ENCODE data around the gene TMEM178B.
A peak's percentile ranks its signal among the peaks of the same experiment; 100 is the strongest.

TMEM178B gene

DNA sequence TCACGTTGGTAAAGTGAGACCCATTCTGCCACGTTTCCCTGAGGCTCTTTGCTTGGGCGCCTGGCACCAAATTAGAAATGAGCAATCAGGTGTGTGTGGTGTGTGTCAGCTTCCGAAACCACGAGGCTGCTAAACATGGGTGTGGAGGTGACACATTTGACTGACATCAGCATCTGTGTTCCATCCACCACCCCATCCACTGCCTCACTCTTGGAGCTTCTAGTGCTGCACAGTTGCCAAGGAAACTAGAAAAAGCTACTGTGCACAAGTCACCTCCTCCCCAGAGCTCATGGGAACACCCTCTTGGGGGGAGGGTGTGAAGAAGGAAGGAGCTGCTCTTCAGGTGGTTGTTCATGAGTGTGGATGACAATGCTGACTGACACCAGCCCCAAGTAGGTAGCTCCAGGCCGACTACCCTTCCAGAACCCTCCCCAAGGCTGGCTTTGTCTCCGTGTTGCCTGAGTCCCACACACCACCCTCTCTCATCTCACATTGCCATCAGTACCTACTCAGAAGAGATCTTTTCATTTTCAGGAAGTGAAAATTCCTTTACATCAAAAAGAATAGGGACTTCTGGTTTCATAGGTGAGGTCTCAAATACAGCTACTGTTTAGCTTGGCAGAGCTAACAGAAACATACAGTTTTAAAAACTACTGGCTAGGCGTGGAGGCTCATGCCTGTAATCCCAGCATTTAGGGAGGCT, 152.2 kb downstream of the TMEM178B start:
- DNase-seq: no peak

- DNase-seq: no peak
Measured at GRCh38 chr7:141227454-141227853, 153.6 kb downstream of the TMEM178B start.

- no peak for DNase-seq
Measured at GRCh38 chr7:141228482-141228881, 154.6 kb downstream of the TMEM178B start.

DNA sequence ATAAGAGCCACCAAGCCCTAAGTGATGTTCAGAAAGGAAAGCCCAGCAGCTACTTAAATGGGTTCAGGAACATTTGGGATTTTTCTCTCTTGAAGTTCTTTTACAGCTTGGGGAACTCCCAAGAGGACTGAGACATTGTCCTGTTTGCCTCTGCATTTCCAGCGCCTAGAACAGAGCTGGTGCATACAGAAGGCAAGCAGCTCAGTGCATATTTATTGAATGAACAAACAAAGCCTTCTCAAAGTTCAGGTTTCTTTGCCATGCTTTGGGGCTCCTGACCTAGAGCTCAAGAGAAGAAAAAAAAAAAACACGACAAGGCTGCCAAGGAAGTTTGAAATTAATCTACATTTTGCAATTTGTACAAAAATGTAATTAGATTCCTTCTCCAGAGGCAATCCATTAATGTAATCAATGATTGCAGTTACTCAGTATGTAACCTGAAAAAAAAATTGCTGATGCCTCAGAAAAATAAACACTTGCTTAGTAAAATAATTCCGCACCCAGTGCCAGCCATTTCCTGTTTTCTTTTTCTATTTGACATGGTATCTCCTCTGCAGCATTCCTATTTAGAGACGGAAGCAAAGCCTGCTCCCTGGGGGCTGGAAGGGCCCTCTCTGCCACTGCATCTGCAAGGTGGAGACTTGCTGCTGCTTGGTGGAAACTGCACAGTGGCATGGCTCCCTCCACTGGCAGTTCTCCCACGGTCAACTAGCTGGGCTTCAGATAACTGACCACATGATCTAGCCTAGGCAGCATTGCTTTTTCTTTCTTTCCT, 157.3 kb downstream of the TMEM178B start:
- DNase-seq: peak in 1 of 2 donors; percentile 13

DNA sequence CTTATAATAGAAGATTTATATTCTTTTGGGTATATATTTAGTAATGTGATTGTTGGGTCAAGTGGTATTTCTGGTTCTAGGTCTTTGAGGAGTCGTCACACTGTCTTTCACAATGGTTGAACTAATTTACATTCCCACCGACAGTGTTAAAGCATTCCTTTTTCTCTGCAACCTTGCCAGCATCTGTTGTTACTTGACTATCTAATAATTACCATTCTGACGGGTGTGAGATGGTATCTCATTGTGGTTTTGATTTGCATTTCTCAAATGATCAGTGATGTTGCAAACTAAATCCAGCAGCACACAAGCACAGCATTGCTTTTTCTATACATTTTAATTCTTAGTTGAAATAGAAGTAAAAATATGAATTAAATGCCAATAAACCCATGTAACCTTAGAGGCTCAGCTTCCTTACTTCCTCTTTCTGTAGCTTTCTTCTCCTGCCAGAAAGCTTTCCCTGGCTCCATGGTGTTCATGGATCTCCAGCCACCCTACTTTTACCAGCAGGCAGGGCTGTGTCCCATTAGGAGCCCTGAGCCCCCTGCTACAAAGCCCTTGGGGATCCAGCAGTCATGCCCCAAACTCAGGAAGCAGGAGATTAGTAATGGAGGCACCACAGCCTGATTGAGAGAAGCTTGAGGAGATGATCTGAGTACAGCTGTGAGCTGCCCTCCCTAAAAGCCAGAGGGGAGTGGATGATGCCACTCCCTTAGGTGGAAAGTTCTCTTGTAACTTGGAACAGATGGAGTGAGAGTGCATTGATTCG, 158.6 kb downstream of the TMEM178B start:
- no peak for DNase-seq

DNA sequence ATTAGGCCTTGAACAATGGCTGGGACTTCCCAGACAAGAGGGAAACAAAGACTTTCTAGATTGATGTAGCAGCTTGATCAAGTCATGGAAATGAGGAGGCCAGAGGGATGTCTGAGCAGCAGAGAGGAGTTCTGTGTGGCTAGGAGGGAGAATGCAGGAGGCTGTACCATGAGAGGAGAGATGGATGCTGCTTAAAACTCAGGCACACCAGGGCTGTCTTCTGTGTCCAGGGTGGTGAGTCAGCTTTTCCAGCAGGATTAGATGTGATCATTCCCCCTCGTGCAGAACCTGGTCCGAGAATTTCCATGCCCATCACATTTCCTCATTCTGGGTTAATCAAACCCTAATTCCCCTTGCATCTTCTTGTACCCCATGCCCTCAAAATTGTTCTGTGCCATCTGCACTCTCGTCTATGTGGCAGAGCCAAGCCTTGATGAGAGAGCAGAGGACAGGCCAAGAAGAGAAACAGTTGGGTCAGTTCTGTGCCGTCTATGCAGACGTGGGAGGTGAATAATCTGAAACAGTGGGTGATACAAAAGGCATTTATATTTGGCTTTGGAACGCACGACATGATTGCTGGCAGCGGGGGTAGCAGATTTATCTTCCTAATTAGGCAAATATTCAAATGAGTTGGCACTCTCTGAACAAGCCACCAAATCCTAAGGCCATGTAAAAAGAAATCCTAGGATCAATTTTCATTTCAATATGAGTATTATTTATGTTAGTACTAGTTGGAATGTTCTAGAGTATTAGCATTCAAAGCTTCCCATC, 160.7 kb downstream of the TMEM178B start:
- DNase-seq: no peak

GRCh38 chr7:141235656-141236055, 161.8 kb downstream of the TMEM178B start:
- DNase-seq: no peak

GRCh38 chr7:141238596-141239243, 164.9 kb downstream of the TMEM178B start:
- DNase-seq: no peak

- DNase-seq: no peak
Measured at GRCh38 chr7:141239661-141240060, 165.8 kb downstream of the TMEM178B start.

GRCh38 chr7:141242568-141242967, 168.7 kb downstream of the TMEM178B start:
- DNase-seq: no peak

DNA sequence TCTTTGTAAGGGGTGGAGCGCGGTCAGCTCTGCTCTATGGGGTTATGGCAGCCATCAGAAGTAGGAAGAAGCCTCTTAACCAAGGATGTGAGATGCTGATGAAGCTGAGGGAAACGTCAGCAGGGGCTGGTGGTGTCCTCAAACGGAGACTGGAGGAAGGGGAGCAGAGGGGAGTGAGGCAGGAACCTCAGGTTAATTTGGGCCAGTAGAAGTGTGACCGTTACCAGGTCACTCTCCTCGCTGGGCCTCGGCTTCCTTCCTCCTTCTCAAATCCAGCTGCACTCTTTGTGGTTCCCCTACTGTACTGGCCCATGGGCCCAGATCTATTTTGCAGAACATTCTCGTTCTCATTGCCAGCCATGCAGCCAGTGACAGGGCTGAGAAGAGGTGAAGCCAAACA, 169.5 kb downstream of the TMEM178B start:
- no peak for DNase-seq

GRCh38 chr7:141244435-141244834, 170.6 kb downstream of the TMEM178B start:
- DNase-seq: no peak

DNA sequence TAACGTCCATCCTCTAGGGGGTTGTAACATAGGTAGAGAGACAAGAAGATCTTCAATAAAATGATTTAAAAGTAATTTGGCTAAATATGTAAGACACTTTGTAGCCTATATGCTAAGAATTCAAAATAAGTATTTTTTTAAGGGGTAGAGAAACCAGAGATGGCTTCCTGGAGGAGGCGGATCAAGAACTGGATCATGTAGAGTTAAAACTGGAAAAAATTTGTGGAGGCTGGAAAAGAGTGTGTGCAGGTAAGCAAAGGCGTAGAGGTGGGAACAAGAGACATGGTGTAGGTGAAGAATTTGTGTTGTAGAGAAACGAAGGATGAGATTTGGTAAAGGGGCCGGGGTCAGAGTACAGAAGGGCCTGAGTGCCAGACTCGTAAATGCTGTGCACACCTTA, 172.6 kb downstream of the TMEM178B start:
- no peak for DNase-seq

GRCh38 chr7:141251180-141251579, 177.3 kb downstream of the TMEM178B start:
- DNase-seq: no peak

GRCh38 chr7:141251957-141252356, 178.1 kb downstream of the TMEM178B start:
- DNase-seq: no peak

DNA sequence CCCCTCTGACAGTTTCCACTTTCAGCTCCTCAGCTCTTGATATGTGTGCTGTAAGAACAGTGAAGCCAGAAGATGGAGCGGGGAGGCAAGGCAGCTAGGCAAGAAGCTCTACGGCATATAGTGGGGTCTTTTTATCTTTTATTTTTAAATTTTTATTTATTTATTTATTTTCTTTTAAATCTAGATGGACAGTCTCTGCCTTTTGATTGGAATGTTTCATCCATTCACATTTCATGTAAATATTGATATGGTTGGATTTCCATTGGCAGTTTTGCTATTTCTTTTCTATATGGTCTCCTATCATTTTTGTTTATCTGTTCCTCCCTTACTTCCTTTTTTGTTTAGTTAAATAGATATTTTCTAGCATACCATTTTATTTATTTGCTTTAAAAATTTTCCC, 183.7 kb downstream of the TMEM178B start:
- DNase-seq: no peak

DNA sequence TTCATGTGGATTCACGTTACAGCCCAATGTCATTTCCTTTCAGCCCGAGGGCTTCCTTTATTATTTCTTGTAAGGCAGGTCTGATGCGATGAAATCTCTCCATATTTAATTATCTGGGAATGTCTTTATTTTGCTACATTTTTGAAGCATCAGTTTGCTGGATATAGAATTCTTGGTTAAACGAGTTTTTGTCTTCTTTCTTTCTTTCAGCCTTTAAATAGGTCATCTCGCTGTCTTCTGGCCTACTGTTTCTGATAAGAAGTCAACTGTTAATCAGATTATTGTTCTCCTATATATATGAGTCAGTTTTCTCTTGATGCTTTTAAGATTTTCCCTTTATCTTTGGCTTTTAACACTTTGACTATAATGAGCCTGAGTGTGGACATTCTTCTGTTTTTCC, 184.7 kb downstream of the TMEM178B start:
- DNase-seq: no peak

GRCh38 chr7:141262101-141263090, 188.5 kb downstream of the TMEM178B start:
- DNase-seq: peak in 1 of 2 donors; percentile 40

DNA sequence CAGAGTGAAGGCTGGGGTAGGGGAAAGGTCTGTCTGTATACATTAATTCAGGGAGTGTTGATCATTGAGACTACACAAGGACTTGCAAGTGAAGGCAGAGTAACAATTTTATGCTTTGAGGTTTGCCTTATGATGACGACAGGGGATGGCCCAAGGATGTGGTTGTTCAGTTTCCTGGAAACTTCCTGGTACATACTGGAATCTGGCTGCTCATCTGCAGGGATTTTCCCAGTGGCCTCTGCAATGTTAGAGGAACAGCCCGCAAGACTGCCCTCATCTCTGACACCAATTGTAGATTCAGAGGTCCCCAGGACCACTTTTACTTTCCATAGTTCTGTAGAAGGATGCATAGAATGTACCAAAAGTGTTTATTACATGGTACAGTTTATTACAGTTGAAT, 189.6 kb downstream of the TMEM178B start:
- DNase-seq: no peak

- DNase-seq: no peak
Measured at GRCh38 chr7:141263983-141264382, 190.1 kb downstream of the TMEM178B start.

GRCh38 chr7:141264511-141264910, 190.6 kb downstream of the TMEM178B start:
- no peak for DNase-seq

Data from hippocampal formation (tissue), 2 donors.